Measurements from ENCODE around the gene COL6A1.

The COL6A1 gene

GRCh38 chr21:46032100-46032499, 50.5 kb downstream of the COL6A1 start:
- DNase-seq = no peak
- Histone ChIP-seq H3K27me3 (replicated peaks; ENCODE audit: control insufficient read depth, insufficient read depth, low read length, poor library complexity, severe bottlenecking) (no peaks in the 10 kb centered on the region), H3K36me3 (ENCODE audit: control insufficient read depth, insufficient read depth, low read length) (no peaks in the 10 kb centered on the region), H3K9me3 (ENCODE audit: control insufficient read depth, low read length) (no peaks in the 10 kb centered on the region), H3K4me3 (ENCODE audit: insufficient read depth, low read depth, low read length, poor library complexity, severe bottlenecking) (no peak overlapping the region), H3K4me1 (ENCODE audit: control insufficient read depth, insufficient read depth, low read length, poor library complexity, severe bottlenecking) (no peaks in the 10 kb centered on the region), H3K27ac (ENCODE audit: insufficient read depth, low read length, poor library complexity, severe bottlenecking) (no peak overlapping the region)

GRCh38 chr21:46033410-46034400, 52.1 kb downstream of the COL6A1 start:
- no peak for DNase-seq
- Histone ChIP-seq H3K27me3 (replicated peaks; ENCODE audit: control insufficient read depth, insufficient read depth, low read length, poor library complexity, severe bottlenecking) (no peaks in the 10 kb centered on the region), H3K27ac (ENCODE audit: insufficient read depth, low read length, poor library complexity, severe bottlenecking) (no peak overlapping the region), H3K9me3 (ENCODE audit: control insufficient read depth, low read length) (no peaks in the 10 kb centered on the region), H3K4me1 (ENCODE audit: control insufficient read depth, insufficient read depth, low read length, poor library complexity, severe bottlenecking) (no peaks in the 10 kb centered on the region), H3K4me3 (ENCODE audit: insufficient read depth, low read depth, low read length, poor library complexity, severe bottlenecking) (no peak overlapping the region), H3K36me3 (ENCODE audit: control insufficient read depth, insufficient read depth, low read length) (no peaks in the 10 kb centered on the region)

GRCh38 chr21:46035809-46036695, 54.5 kb downstream of the COL6A1 start:
- Histone ChIP-seq H3K27ac (ENCODE audit: insufficient read depth, low read length, poor library complexity, severe bottlenecking) (no peak overlapping the region), H3K9me3 (ENCODE audit: control insufficient read depth, low read length) (no peaks in the 10 kb centered on the region), H3K36me3 (ENCODE audit: control insufficient read depth, insufficient read depth, low read length) (no peaks in the 10 kb centered on the region), H3K27me3 (replicated peaks; ENCODE audit: control insufficient read depth, insufficient read depth, low read length, poor library complexity, severe bottlenecking) (no peaks in the 10 kb centered on the region), H3K4me1 (ENCODE audit: control insufficient read depth, insufficient read depth, low read length, poor library complexity, severe bottlenecking) (no peaks in the 10 kb centered on the region), H3K4me3 (ENCODE audit: insufficient read depth, low read depth, low read length, poor library complexity, severe bottlenecking) (no peak overlapping the region)
- DNase-seq = no peak

- Histone ChIP-seq H3K27ac (ENCODE audit: insufficient read depth, low read length, poor library complexity, severe bottlenecking) (no peak overlapping the region), H3K36me3 (ENCODE audit: control insufficient read depth, insufficient read depth, low read length) (no peaks in the 10 kb centered on the region), H3K4me3 (ENCODE audit: insufficient read depth, low read depth, low read length, poor library complexity, severe bottlenecking) (no peak overlapping the region), H3K27me3 (replicated peaks; ENCODE audit: control insufficient read depth, insufficient read depth, low read length, poor library complexity, severe bottlenecking) (no peaks in the 10 kb centered on the region), H3K9me3 (ENCODE audit: control insufficient read depth, low read length) (no peaks in the 10 kb centered on the region), H3K4me1 (ENCODE audit: control insufficient read depth, insufficient read depth, low read length, poor library complexity, severe bottlenecking) (no peaks in the 10 kb centered on the region)
- DNase-seq = no peak
These were observed 55.2 kb downstream of the COL6A1 start for GRCh38 chr21:46036696-46037330.

- H3K4me3 ChIP-seq (ENCODE audit: insufficient read depth, low read depth, low read length, poor library complexity, severe bottlenecking) = no peak overlapping the region
- no peaks in the 10 kb centered on the region for H3K36me3 ChIP-seq (ENCODE audit: control insufficient read depth, insufficient read depth, low read length)
- no peaks in the 10 kb centered on the region for H3K4me1 ChIP-seq (ENCODE audit: control insufficient read depth, insufficient read depth, low read length, poor library complexity, severe bottlenecking)
- H3K9me3 ChIP-seq (ENCODE audit: control insufficient read depth, low read length) = no peaks in the 10 kb centered on the region
- H3K27me3 ChIP-seq (replicated peaks; ENCODE audit: control insufficient read depth, insufficient read depth, low read length, poor library complexity, severe bottlenecking) = no peaks in the 10 kb centered on the region
- no peak overlapping the region for H3K27ac ChIP-seq (ENCODE audit: insufficient read depth, low read length, poor library complexity, severe bottlenecking)
- no peak for DNase-seq
These were observed 56.1 kb downstream of the COL6A1 start for GRCh38 chr21:46037331-46038325.

- H3K9me3 ChIP-seq (ENCODE audit: control insufficient read depth, low read length) = no peaks in the 10 kb centered on the region
- H3K4me1 ChIP-seq (ENCODE audit: control insufficient read depth, insufficient read depth, low read length, poor library complexity, severe bottlenecking) = no peaks in the 10 kb centered on the region
- no peaks in the 10 kb centered on the region for H3K36me3 ChIP-seq (ENCODE audit: control insufficient read depth, insufficient read depth, low read length)
- no peak overlapping the region for H3K4me3 ChIP-seq (ENCODE audit: insufficient read depth, low read depth, low read length, poor library complexity, severe bottlenecking)
- no peak for DNase-seq
- no peaks in the 10 kb centered on the region for H3K27me3 ChIP-seq (replicated peaks; ENCODE audit: control insufficient read depth, insufficient read depth, low read length, poor library complexity, severe bottlenecking)
- H3K27ac ChIP-seq (ENCODE audit: insufficient read depth, low read length, poor library complexity, severe bottlenecking) = no peak overlapping the region
These were observed 56.8 kb downstream of the COL6A1 start for GRCh38 chr21:46038341-46038829.

GRCh38 chr21:46038871-46039397, 57.4 kb downstream of the COL6A1 start:
- no peak for DNase-seq
- Histone ChIP-seq H3K27me3 (replicated peaks; ENCODE audit: control insufficient read depth, insufficient read depth, low read length, poor library complexity, severe bottlenecking) (no peaks in the 10 kb centered on the region), H3K27ac (ENCODE audit: insufficient read depth, low read length, poor library complexity, severe bottlenecking) (no peak overlapping the region), H3K4me3 (ENCODE audit: insufficient read depth, low read depth, low read length, poor library complexity, severe bottlenecking) (no peak overlapping the region), H3K36me3 (ENCODE audit: control insufficient read depth, insufficient read depth, low read length) (no peaks in the 10 kb centered on the region), H3K4me1 (ENCODE audit: control insufficient read depth, insufficient read depth, low read length, poor library complexity, severe bottlenecking) (no peaks in the 10 kb centered on the region), H3K9me3 (ENCODE audit: control insufficient read depth, low read length) (no peaks in the 10 kb centered on the region)

GRCh38 chr21:46039891-46040660, 58.5 kb downstream of the COL6A1 start:
- Histone ChIP-seq H3K27me3 (replicated peaks; ENCODE audit: control insufficient read depth, insufficient read depth, low read length, poor library complexity, severe bottlenecking) (no peaks in the 10 kb centered on the region), H3K27ac (ENCODE audit: insufficient read depth, low read length, poor library complexity, severe bottlenecking) (no peak overlapping the region), H3K9me3 (ENCODE audit: control insufficient read depth, low read length) (no peaks in the 10 kb centered on the region), H3K36me3 (ENCODE audit: control insufficient read depth, insufficient read depth, low read length) (no peaks in the 10 kb centered on the region), H3K4me3 (ENCODE audit: insufficient read depth, low read depth, low read length, poor library complexity, severe bottlenecking) (no peak overlapping the region), H3K4me1 (ENCODE audit: control insufficient read depth, insufficient read depth, low read length, poor library complexity, severe bottlenecking) (no peaks in the 10 kb centered on the region)
- DNase-seq = no peak
